GM12878 (cell line): ENCODE data around the gene RPSA. TPM values are rescaled to one million over a fixed set of nuclear protein-coding genes. Genes with fewer than 3 reads are reported as not detected.

Source experiments
- ATAC-seq: fragments of 200-7000 bp; cut with Tn5 transposase; 3 replicates; pipeline ENCODE4 v1.9.1; 2020; ENCODE audit warnings: mild to moderate bottlenecking, moderate library complexity
- BruUV-seq: library from RNA; stranded (reverse); fragments of 400-500 nt; replicated peaks from 2 replicates; lab custom pipeline; 2021; lab: Mats Ljungman, UMichigan
- CTCF ChIA-PET: fragments of 300-600 bp; sonication (Branson Sonifier 250); formaldehyde crosslinking; extraction: SDS; loops from one replicate; lab custom pipeline; 2021; ENCODE audit warnings: inconsistent platforms; lab: Yijun Ruan, JAX
- POLR2A ChIA-PET: fragments of 350-600 bp; formaldehyde crosslinking; extraction: SDS; loops from one replicate; lab custom pipeline; 2021; ENCODE audit warnings: inconsistent platforms; lab: Charles Lee
- RAD21 ChIA-PET: fragments of 300-600 bp; sonication (Branson Sonifier 250); formaldehyde crosslinking; loops from one replicate; lab custom pipeline; 2023; ENCODE audit warnings: antibody characterized with exemption; ENCODE audit not compliant: unreplicated experiment; lab: Charles Lee
- SMC1A ChIA-PET: fragments of 300-600 bp; sonication (Branson Sonifier 250); formaldehyde crosslinking; loops from one replicate; lab custom pipeline; 2023; ENCODE audit not compliant: unreplicated experiment, uncharacterized antibody; lab: Charles Lee
- DNase-seq: peaks from one replicate; pipeline ENCODE4 v3.0.0-alpha.2; 2011; ENCODE audit warnings: low read depth, low spot score
- FAIRE-seq: peaks from 3 replicates; lab custom pipeline; 2011; peaks lifted over from hg19 to GRCh38; lab: Jason Lieb, UNC
- H2AFZ ChIP-seq: 2 replicates; pipeline ENCODE4 v1.6.0; 2011; ENCODE audit warnings: low read depth, low read length, control low read depth; ENCODE audit not compliant: control insufficient read depth
- H3K27ac ChIP-seq: 2 replicates; pipeline ENCODE4 v1.5.1; 2011; ENCODE audit warnings: control low read depth; ENCODE audit not compliant: control insufficient read depth, insufficient read depth
- H3K27me3 ChIP-seq, 2 experiments: replicated peaks in 1 of 2; 2 replicates each; pipeline versions ENCODE4 v1.6.0 to v1.6.1; 2011; ENCODE audit warnings: low read length in 1 of 2; ENCODE audit not compliant: control insufficient read depth in 2 of 2, insufficient read depth in 2 of 2
- H3K36me3 ChIP-seq, 2 experiments: 2 replicates each; pipeline ENCODE4 v1.5.1; 2011; ENCODE audit warnings: low read length in 1 of 2; ENCODE audit not compliant: control insufficient read depth in 2 of 2, insufficient read depth in 2 of 2
- H3K4me1 ChIP-seq: 2 replicates; pipeline ENCODE4 v1.6.1; 2011; ENCODE audit warnings: mild to moderate bottlenecking, low read length, moderate library complexity, mixed read lengths; ENCODE audit not compliant: control insufficient read depth, insufficient read depth
- H3K4me2 ChIP-seq: 2 replicates; pipeline ENCODE4 v1.6.0; 2011; ENCODE audit warnings: control low read depth; ENCODE audit not compliant: control insufficient read depth, insufficient read depth
- H3K4me3 ChIP-seq: fragments of 200-600 bp; sonication (generic); 2 replicates; pipeline ENCODE4 v1.5.1; 2016
- H3K79me2 ChIP-seq: 2 replicates; pipeline ENCODE4 v1.6.0; 2011; ENCODE audit warnings: low read length; ENCODE audit not compliant: control insufficient read depth, insufficient read depth
- H3K9ac ChIP-seq: 2 replicates; pipeline ENCODE4 v1.8.0; 2011; ENCODE audit warnings: low read length, control low read depth, mixed read lengths; ENCODE audit not compliant: control insufficient read depth, insufficient read depth
- H3K9me3 ChIP-seq: replicated peaks from 3 replicates; pipeline ENCODE4 v1.5.1; 2011; ENCODE audit warnings: mild to moderate bottlenecking, low read length; ENCODE audit not compliant: control insufficient read depth, insufficient read depth
- H4K20me1 ChIP-seq: 2 replicates; pipeline ENCODE4 v1.6.0; 2011; ENCODE audit not compliant: control insufficient read depth, insufficient read depth
- PBX3 ChIP-seq: IDR thresholded peaks from 2 replicates; pipeline ENCODE4 v1.6.1; 2011; ENCODE audit warnings: mild to moderate bottlenecking, low read depth, low read length, moderate library complexity; ENCODE audit not compliant: insufficient replicate concordance
- PRDM15 ChIP-seq: fragments of 450-650 bp; formaldehyde crosslinking; IDR thresholded peaks from 2 replicates; pipeline ENCODE4 v1.4.0; 2020; ENCODE audit warnings: mild to moderate bottlenecking, moderate library complexity
- RELA ChIP-seq: fragments of 450-650 bp; IDR thresholded peaks from 2 replicates; pipeline ENCODE4 v1.8.0; 2014; ENCODE audit warnings: borderline replicate concordance; ENCODE audit not compliant: partially characterized antibody
- REST ChIP-seq: IDR thresholded peaks from 2 replicates; pipeline ENCODE4 v1.6.1; 2012; ENCODE audit warnings: mild to moderate bottlenecking, low read depth, low read length
- STAT3 ChIP-seq: IDR thresholded peaks from 2 replicates; pipeline ENCODE4 v1.6.1; 2011; ENCODE audit warnings: low read depth, low read length, improper control_type of control experiment
- SUPT20H ChIP-seq: IDR thresholded peaks from 2 replicates; pipeline ENCODE4 v1.6.1; 2011; ENCODE audit warnings: low read depth, mild to moderate bottlenecking, low read length, moderate library complexity, borderline replicate concordance; ENCODE audit not compliant: control insufficient read depth
- WGBS: methylation state at CpG from one replicate; pipeline ENCODE4 v1.1.6; 2016; ENCODE audit warnings: low lambda C conversion rate; ENCODE audit not compliant: insufficient replicate concordance, insufficient coverage; ENCODE audit errors: missing lambda C conversion rate; 5-methylcytosine and 5-hydroxymethylcytosine counted together
- in situ Hi-C: fragments of 300-500 bp; cut with MboI; formaldehyde crosslinking; loops from 9 replicates; pipeline ENCODE4 v1.14.3; 2018; ENCODE audit warnings: mixed read lengths
- intact Hi-C: fragments of 100-400 bp; cut with micrococcal nuclease; formaldehyde crosslinking; loops from one replicate; pipeline ENCODE4 v1.14.2; 2022; ENCODE audit not compliant: unreplicated experiment
- polyA plus RNA-seq, 11 experiments: library from polyadenylated mRNA; depleted of rRNA in 4 of 11; unstranded in 6 of 11; stranded (reverse) in 5 of 11; fragments of >200 nt; fragmentation: Nextera tagmentation in 4 of 11; fragmentation: Illumina TruSeq in 1 of 11; extraction: Ambion mirVana in 4 of 11; extraction: Trizol in 1 of 11; gene quantifications; 1 replicate in 1 of 11; 2 replicates in 10 of 11; pipeline versions ENCODE4 v1.2.1 to v1.2.3, GENCODE V29; 2011 to 2016; ENCODE audit warnings: inconsistent platforms in 2 of 11, missing spikeins in 2 of 11, low read depth in 1 of 11
- total RNA-seq, 4 experiments: library from RNA; depleted of rRNA in 3 of 4; stranded (reverse); fragments of >200 nt in 3 of 4; fragmentation: Illumina TruSeq in 1 of 4; extraction: Trizol in 1 of 4; gene quantifications; 2 replicates each; pipeline versions ENCODE4 v1.2.1 to v1.2.3, GENCODE V29; 2013 to 2021

RPSA gene
- total and polyA plus RNA-seq, 10 of the 15 experiments (the other 5 are each of a cell fraction or from before 2014, with no cell fraction given): 1,012 to 5,036 (median 3,460) TPM

GRCh38 chr3:39456159-39456558, 49.6 kb downstream of the RPSA start:
- TF ChIP-seq PRDM15 (CRISPR knock-in tag) (no peak), RELA (no peak), PBX3 (no peak), REST (no peak), STAT3 (no peak), SUPT20H (no peak)
- Histone ChIP-seq H4K20me1 (no peaks in the 10 kb centered on the region), H3K4me1 (no peaks in the 10 kb centered on the region), H3K79me2 (no peaks in the 10 kb centered on the region), H3K4me3 (no peak overlapping the region), H3K9ac (no peak overlapping the region), H3K27me3 (no peaks in the 10 kb centered on the region; a peak in 1 of 4 replicates), H3K27ac (no peak overlapping the region), H2AFZ (no peak overlapping the region), H3K9me3 (no peaks in the 10 kb centered on the region), H3K4me2 (no peak overlapping the region), H3K36me3 (no peaks in the 10 kb centered on the region)
- CTCF ChIA-PET: interaction anchor here (2.0 kb wide), 1 partner anchor 10 kb away, joined by 11 read pairs; no protein-coding TSS in a partner anchor
- RAD21 ChIA-PET: no interaction called here
- no peak for FAIRE-seq
- POLR2A ChIA-PET: no interaction called here
- BruUV-seq: no TSS peak
- SMC1A ChIA-PET: no interaction called here
- DNase-seq: no peak
- whole genome bisulfite sequencing: 64% methylated on average over 20 of the region's 20 CpGs
- ATAC-seq: no peak
- intact Hi-C loops: no loop called here
- in situ Hi-C loops: no loop called here
